Fibroblast of mammary gland (primary cell): ENCODE results near the gene TOMM6.

Source experiments
- DNase-seq: peaks from one replicate; pipeline ENCODE4 v3.0.0-alpha.2; 2010; ENCODE audit warnings: low read depth
- H3K4me3 ChIP-seq: 2 replicates; pipeline ENCODE4 v1.5.1; 2011; ENCODE audit warnings: low read depth, mild to moderate bottlenecking, low read length, moderate library complexity; ENCODE audit not compliant: control insufficient read depth
- TF ChIP-seq, protein P1 (sequence below): conservative IDR thresholded peaks from 2 replicates; pipeline ENCODE4 v1.5.1; 2011; ENCODE audit warnings: low read depth, low read length, inconsistent platforms; ENCODE audit not compliant: control insufficient read depth, insufficient read depth

TOMM6 gene

DNA sequence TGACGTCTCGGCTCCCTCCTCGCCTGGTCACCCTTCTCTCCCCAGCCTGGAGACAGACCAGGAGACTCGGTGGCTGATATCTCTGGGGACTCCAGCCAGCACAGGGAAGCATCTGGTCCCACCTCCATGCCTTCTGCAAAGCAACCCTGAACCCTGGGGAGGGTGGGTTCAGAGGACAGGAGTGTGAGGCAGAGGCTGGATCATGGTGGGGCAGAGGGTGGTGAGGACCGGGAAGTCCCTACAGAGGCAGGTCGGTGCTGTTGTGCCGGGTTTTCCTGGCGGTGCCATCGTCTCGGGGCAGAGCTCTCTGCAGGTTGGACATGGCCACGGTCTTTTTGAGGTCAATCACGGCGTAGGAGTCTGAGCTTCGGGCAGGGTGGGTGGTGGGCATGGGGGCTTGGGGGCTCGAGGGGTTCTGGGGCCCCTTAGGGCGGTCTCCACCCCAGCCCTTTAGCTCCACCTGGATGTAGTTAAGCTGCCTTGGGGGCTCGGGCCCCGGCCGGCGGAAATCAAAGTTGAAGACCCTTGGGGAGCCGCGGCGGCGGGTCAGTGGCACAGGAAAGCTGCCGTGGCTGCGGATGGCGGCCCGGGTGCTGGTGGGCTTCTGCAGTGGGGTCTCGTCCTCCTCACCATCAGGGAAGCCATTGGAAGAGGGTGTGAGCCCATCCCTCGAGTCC lies 17.0 kb upstream of the TOMM6 start:
- TF ChIP-seq, protein P1, sequence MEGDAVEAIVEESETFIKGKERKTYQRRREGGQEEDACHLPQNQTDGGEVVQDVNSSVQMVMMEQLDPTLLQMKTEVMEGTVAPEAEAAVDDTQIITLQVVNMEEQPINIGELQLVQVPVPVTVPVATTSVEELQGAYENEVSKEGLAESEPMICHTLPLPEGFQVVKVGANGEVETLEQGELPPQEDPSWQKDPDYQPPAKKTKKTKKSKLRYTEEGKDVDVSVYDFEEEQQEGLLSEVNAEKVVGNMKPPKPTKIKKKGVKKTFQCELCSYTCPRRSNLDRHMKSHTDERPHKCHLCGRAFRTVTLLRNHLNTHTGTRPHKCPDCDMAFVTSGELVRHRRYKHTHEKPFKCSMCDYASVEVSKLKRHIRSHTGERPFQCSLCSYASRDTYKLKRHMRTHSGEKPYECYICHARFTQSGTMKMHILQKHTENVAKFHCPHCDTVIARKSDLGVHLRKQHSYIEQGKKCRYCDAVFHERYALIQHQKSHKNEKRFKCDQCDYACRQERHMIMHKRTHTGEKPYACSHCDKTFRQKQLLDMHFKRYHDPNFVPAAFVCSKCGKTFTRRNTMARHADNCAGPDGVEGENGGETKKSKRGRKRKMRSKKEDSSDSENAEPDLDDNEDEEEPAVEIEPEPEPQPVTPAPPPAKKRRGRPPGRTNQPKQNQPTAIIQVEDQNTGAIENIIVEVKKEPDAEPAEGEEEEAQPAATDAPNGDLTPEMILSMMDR: no peak
- no peak overlapping the region for H3K4me3 ChIP-seq
- DNase-seq: no peak

DNA sequence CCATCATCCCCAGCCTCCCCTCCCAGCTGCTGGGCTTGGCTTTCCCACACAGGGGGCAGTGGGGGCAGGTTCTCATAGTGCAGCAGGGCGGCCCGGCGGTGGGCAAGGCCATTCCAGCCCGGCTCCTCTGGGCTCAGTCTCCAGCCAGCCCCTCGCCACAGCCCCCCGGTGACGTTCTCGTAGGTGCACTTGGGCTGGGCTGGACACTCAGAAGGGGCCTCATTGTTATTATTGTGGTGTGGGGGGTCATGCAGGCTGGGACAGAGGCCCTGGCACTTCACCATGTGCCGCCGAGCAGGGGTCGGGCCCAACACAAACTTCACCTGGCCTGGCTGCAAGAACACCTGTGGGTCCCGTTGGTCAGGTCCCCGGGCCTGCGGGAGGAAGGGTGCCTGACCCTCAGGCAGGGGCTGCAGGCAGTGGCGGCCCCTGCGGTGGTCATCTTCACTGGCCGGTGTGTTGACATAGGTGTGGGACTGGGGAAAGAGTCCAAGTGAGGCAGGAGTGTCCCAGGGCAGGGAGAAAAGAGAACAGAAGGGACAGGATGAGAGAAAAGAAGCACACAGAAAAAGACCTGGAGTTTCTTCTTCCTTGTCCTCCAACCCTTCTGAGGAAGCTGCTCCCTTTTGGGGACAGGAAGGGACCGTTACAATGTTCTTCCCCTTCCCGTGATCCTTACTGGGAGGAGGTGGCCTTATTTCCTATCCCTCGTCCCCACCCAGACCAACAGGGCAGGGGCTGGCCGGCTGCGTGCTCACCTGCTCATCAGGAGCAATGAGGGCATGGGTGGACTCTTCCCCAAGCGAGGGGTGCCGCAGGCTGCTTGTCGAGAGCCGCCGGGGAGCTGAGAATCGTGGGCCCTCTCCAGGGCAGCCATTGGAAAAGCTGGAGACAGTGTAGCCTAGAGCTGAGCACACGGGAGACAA lies 16.2 kb upstream of the TOMM6 start:
- no peak for DNase-seq
- TF ChIP-seq, protein P1: no peak
- H3K4me3 ChIP-seq: no peak overlapping the region

DNA sequence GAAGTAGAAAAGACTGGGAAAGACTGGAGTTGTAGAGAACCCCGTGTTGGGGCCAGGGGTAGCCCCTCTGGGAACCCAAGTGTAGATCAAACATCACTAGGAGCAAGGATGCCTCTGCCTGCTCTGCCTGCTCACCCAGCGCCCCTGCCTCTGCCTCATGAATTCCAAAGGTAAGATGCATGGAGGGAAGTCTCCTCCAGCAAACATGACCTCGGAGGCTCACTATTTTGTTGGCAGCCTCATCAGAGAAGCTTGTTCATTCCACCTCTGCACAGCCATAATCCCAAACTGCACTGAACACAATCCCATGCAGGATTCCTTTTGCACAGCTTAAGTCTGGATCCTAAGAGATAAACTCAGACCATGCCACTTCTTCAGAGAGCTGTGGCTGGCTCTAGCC lies 12.7 kb upstream of the TOMM6 start:
- TF ChIP-seq, protein P1: no peak
- H3K4me3 ChIP-seq: no peak overlapping the region
- no peak for DNase-seq

DNA sequence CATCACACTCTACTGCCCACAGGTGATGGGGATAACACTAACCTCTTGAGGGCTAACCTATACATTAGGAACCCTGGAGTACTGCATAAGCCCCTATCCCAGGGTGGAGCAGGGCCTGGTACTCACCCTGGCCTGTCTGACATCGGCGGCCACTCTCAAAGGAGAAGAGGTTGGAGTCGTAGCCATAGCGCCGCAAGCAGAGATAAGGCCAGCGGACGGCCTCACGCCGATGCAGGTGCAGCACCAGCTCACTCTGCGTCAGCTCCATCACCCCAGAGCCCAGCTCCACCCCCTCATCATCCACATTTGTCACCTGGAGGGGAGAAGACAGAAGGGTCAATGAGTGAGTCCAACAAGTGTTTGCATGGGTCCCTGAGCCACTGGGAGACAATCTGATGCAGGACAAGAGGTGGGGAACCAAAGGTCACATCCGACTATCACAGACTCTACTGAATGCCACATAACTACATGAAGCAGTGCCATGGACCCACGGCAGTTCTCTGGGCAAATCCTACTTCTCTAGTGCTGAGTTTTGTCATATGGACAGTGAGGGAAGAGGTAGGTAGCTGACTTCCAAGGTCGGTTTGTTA lies 12.1 kb upstream of the TOMM6 start:
- no peak overlapping the region for H3K4me3 ChIP-seq
- TF ChIP-seq, protein P1: no peak
- DNase-seq: no peak

DNA sequence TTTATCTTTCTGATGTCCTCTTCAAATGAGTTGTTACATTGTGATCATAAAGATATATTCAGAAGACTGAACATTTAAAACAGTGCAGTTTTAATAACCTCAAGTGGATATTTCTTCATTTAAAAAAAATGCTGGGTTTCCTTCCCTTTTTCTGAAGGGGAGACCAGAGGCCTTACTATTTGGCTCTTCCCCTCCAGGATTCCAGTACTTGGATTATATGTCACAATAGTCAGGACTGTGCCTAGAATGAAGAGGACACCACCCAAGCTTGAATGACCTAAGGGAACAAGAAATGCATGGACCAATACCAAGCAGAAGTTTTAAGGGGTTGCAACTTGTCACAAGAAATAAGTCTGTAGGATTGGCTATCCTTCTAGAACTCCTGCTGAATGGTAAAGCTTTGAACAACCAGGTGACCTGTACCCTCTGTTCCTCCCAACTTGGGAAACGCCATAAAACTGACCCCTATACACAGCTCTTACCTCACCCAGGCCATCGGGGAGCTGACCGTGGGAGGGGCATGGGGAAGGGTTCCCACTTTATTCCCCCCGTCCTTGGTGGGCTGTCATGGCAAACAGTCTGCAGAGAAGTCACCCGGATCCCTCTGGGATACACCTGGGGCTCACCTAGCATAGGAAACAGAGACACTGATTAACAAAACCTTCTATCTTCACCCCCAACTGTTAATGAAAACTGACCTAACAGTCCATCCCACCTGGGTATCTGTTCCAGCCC lies 9.8 kb upstream of the TOMM6 start:
- no peak overlapping the region for H3K4me3 ChIP-seq
- DNase-seq: no peak
- TF ChIP-seq, protein P1: no peak

DNA sequence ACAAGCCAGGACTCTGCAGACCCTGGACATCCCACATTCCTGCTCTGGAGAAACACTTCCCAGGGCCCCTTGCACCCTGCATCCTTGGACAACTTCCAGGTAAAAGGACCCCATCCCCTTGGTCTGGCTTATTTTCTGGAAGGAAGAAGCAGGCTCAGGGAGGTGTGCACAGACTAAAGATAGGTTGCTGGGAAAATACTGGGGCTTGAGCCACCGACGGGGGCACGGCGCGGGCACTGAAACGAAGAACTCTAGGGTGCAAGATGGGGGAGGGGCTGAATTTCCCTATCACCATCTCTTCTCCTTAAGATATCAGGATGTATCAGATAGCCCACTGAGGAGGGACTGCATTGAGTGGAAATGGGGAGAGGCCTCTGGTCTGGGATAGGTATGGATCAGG lies 8.6 kb upstream of the TOMM6 start:
- peak overlapping the region; percentile 77 for H3K4me3 ChIP-seq

More for the DNA sequence above, 8.6 kb upstream of the TOMM6 start:
- TF ChIP-seq, protein P1: no peak
- DNase-seq: no peak
